Fibroblast of the aortic adventitia (primary cell): ENCODE results near the gene ZNF76. TPM values are rescaled to one million over a fixed set of nuclear protein-coding genes. Genes with fewer than 3 reads are reported as not detected.

Experiments used
- DNase-seq: peaks from one replicate; pipeline ENCODE4 v3.0.0-alpha.2; 2010; ENCODE audit warnings: low read depth
- H3K4me3 ChIP-seq: 2 replicates; pipeline ENCODE4 v1.5.1; 2011; ENCODE audit warnings: low read depth, mild to moderate bottlenecking, control low read depth, low read length, moderate library complexity
- CTCF ChIP-seq: IDR thresholded peaks from 2 replicates; pipeline ENCODE4 v1.5.1; 2011; ENCODE audit warnings: mild to moderate bottlenecking, low read length, control low read depth, inconsistent platforms; ENCODE audit not compliant: insufficient read depth
- total RNA-seq: library from RNA; depleted of rRNA; stranded (reverse); fragments of >200 nt; gene quantifications from 2 replicates; pipeline ENCODE4 v1.2.3, GENCODE V29; 2012; ENCODE audit warnings: low replicate concordance

The ZNF76 gene
- total RNA-seq, result 5.9 and 18.4 TPM in 2 replicates

- no peak for TF ChIP-seq CTCF
- H3K4me3 ChIP-seq, result peak within 1 kb of the TSS; percentile 92
Observed at GRCh38 chr6:35259194-35259947, at the start of gene ZNF76. ZNF76 (plus strand) TSS chr6:35259735; CDS start chr6:35281152, 21,417 bp downstream.

GRCh38 chr6:35213298-35213791, 46.2 kb upstream of the ZNF76 start:
- peak overlapping the region; percentile 64 for H3K4me3 ChIP-seq
- no peak for TF ChIP-seq CTCF
- DNase-seq, result no peak

More at GRCh38 chr6:35259194-35259947, at the start of gene ZNF76:
- DNase-seq, result peak; percentile 97

GRCh38 chr6:35213824-35214756, 45.4 kb upstream of the ZNF76 start, which contains the start of gene SCUBE3:
SCUBE3 (plus strand) TSS chr6:35213956; CDS start chr6:35214419, 463 bp downstream.
- DNase-seq, result peak; percentile 29
- TF ChIP-seq CTCF, result no peak
- peak within 1 kb of the TSS; percentile 64 for H3K4me3 ChIP-seq

- no peak overlapping the region for H3K4me3 ChIP-seq
- DNase-seq, result no peak
- TF ChIP-seq CTCF, result no peak
Observed at GRCh38 chr6:35214869-35215664, 44.5 kb upstream of the ZNF76 start.

GRCh38 chr6:35215665-35216411, 43.7 kb upstream of the ZNF76 start:
- no peak for DNase-seq
- H3K4me3 ChIP-seq, result no peak overlapping the region
- TF ChIP-seq CTCF, result no peak
